Measurements from ENCODE around the gene PRKAG2.

DNA sequence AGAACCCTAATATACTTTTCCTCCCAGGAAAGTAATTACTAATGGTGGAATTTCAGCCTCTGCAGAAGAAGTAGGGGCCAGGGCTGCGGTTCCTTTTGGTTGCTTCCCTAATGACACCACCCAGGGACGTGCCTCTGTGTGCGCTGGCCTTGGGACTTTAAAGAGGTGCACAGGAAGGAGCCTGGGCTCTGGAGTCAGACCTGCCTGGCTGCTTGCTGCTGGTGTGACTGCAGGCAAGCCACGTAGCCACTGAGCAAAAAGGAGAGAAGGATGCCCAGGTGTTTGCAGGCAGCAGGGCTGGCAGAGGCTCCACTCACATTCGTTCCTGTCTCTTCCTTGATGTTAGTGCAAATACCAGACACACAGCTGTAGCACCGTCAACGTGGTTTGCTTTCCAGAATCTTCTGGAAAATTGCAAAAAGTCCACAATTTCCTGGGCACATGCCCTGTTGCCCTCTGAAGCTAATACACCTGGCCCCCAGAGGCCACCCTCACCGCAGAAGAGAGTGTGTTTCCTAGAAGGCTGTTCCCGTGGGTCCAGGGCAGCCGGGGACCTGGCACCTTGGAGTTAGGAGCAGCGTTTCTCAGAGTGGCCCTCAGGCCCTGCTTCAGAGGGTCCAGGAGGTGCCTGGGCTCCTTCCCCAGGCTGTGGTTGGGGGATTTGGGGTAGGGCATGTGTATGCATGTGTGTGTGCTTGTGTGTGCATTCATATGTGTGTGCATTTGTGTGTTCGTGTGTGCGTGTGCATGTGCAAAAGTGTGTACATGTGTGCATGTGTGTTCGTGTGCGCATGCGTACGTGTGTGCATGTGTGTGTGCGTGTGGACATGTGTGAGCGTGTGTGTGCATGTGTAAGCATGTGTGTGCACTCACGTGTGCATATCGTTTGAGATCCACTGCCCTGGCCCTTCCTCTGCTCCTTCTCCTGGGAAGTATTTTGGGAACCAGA is 12.8 kb upstream of the PRKAG2 start:
- TF ChIP-seq, protein P1, sequence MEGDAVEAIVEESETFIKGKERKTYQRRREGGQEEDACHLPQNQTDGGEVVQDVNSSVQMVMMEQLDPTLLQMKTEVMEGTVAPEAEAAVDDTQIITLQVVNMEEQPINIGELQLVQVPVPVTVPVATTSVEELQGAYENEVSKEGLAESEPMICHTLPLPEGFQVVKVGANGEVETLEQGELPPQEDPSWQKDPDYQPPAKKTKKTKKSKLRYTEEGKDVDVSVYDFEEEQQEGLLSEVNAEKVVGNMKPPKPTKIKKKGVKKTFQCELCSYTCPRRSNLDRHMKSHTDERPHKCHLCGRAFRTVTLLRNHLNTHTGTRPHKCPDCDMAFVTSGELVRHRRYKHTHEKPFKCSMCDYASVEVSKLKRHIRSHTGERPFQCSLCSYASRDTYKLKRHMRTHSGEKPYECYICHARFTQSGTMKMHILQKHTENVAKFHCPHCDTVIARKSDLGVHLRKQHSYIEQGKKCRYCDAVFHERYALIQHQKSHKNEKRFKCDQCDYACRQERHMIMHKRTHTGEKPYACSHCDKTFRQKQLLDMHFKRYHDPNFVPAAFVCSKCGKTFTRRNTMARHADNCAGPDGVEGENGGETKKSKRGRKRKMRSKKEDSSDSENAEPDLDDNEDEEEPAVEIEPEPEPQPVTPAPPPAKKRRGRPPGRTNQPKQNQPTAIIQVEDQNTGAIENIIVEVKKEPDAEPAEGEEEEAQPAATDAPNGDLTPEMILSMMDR (IDR thresholded peaks at IDR 0.05; ENCODE audit: low read depth, low read length) = no peak
- TF ChIP-seq POLR2A (IDR thresholded peaks at IDR 0.05; ENCODE audit: extremely low read depth, insufficient read length) = no peak

Measured in NB4 (cell line).